H54 (cell line): ENCODE data around the gene BNC2.

Source experiments
- DNase-seq: peaks from one replicate; pipeline ENCODE4 v3.0.0; 2011; ENCODE audit warnings: low spot score, mixed read lengths; ENCODE audit not compliant: insufficient read length
- FAIRE-seq: peaks from 3 replicates; lab custom pipeline; 2011; peaks lifted over from hg19 to GRCh38; lab: Jason Lieb, UNC
- POLR2A ChIP-seq: IDR thresholded peaks from 2 replicates; pipeline ENCODE4 v1.6.1; 2011; ENCODE audit warnings: low read depth, mild to moderate bottlenecking, low read length

The BNC2 gene

DNA sequence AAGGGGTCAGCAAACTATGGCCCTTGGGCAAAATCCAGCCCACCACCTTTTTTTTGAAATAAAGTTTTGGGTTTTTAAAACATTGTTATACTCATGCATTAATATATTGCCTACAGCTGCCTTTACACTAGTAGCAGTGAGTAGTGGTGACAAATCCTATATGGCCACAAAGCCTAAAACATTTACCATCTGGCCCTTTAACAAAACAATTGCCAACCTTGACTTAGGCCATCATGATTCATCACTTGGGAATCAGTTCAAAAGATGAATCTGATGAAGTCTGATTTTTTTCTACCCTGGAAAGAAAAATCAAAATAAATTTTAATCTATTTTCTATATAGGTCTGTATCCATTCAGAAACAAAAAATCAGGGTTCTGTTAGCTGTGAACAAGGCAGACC lies 484.9 kb downstream of the BNC2 start:
- TF ChIP-seq POLR2A: no peak
- DNase-seq (no peak), FAIRE-seq (peak; percentile 97)

DNA sequence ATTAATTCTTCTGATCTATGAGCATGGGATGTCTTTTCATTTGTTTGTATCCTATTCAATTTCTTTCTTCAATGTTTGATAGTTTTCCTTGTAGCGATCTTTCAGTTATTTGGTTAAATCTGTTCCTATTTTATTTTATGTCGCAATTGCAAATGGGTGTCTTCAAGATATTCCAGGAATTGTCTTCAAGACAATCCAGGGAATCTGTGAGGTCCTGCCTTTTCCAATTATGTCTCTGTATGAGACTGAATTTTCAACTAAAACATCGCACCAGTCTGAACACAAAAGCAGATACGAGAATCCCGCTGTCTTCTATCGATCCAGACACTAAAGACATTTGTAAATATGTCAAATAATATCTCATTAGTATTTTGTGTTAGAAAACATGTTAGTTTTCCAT lies 485.5 kb downstream of the BNC2 start:
- no peak for FAIRE-seq
- TF ChIP-seq POLR2A: no peak
- DNase-seq: no peak

- TF ChIP-seq POLR2A: no peak
- FAIRE-seq: no peak
- no peak for DNase-seq
Measured at GRCh38 chr9:16377311-16377710, 493.2 kb downstream of the BNC2 start.

DNA sequence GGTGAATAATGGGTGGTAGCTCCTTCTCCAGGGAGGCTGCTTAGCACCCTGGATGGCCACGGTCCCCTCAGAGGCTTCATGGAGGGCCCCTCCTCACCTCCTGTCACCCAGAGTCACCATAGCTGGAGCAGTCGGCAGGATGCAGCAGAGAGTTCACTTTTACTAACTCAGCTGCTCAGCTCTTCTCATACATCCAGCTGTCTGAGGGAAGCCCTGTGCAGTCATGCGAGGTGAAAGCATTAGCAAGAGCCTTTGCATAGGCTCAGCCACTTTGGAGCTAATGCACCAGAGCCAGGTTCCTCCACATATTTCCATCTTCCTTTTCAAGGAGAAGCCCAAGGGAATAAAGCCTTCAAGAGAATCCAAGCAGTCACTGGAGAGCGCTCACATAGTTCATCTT lies 499.2 kb downstream of the BNC2 start:
- DNase-seq (no peak), FAIRE-seq (no peak)
- TF ChIP-seq POLR2A: no peak

DNA sequence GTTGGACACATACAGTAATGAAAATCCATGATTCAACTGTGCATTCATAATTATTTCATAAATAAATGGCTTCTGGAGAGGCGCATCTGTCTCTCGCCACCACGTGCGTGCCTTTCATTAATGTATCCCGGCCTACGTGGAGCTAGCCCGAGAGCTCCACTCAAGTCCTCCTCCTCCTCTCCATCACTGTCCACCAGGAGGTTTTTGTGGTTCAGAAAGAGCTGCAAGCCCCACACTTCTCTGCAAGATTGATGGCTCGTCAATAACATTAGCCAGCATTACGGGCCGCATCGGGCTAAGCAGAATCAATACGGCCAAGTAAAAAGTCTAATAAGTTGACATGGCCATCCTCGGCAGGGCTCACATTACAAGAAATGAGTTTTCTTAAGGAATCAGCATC lies 499.8 kb downstream of the BNC2 start:
- TF ChIP-seq POLR2A: no peak
- FAIRE-seq (no peak), DNase-seq (no peak)

DNA sequence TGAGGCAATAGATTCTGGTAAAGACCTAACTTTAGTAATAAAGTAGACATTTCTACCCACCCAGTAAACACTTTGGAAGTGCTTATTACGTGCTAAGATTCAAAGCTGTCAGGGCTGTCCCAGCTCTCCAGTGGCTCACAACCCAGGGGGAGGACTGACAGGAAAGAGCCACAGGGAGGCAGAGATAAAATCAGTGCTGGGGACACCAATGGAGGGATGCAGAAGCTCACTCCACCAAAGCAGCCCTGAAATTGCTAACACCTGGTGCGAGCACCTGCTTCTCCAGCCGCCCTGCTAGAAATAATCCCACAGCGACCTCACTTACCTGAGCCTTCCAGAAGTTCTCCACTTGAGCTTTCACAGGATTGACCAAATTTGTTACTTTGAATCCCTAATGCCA lies 501.0 kb downstream of the BNC2 start:
- no peak for TF ChIP-seq POLR2A
- DNase-seq: no peak
- no peak for FAIRE-seq

DNA sequence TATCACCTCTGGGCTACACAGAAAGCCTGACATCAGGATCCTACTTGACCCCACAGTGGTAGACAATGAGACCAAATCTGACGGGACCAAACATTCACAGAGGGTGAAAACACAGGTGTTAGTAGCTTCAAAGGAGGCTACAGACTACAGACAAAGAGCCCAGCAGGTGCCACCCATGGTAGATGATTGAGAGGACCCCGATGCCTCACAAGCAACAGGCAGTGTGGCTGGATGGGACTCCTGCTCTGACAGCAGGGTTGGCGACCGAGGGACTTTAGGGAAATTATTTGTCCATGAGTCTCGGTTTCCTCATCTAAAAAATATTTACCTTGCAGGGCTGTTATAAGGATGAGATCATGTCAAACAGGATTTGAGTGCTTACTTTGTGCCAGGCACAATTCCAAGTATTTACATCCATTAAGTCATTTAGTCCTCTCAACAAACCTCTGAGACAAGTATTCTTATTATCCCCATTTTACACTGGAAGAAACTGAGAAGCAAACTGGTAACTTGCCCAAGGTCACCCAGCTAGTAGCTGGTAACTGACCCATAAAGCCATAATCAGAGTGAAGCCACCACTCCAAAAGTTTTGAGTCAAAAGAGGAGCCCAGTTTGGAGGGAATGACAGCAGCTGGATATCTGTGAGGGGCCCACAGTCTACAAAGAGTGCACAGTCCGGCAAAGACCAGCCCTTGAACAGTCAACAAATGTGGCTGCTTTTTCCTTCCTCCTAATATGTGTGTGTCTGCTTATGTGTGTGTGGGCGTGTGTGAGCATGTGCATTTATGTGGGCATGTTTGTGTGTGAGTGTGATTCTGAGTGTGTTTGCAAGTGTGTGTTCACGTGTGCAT lies 502.0 kb downstream of the BNC2 start:
- peak; percentile 90 for FAIRE-seq
- no peak for TF ChIP-seq POLR2A
- peak; percentile 51 for DNase-seq

- FAIRE-seq (no peak), DNase-seq (peak; percentile 45)
- no peak for TF ChIP-seq POLR2A
Measured at GRCh38 chr9:16367605-16368231, 502.8 kb downstream of the BNC2 start.

- no peak for TF ChIP-seq POLR2A
- FAIRE-seq (no peak), DNase-seq (no peak)
Measured at GRCh38 chr9:16364347-16364746, 506.1 kb downstream of the BNC2 start.

- TF ChIP-seq POLR2A: no peak
- DNase-seq (no peak), FAIRE-seq (no peak)
Measured at GRCh38 chr9:16363916-16364315, 506.6 kb downstream of the BNC2 start.

DNA sequence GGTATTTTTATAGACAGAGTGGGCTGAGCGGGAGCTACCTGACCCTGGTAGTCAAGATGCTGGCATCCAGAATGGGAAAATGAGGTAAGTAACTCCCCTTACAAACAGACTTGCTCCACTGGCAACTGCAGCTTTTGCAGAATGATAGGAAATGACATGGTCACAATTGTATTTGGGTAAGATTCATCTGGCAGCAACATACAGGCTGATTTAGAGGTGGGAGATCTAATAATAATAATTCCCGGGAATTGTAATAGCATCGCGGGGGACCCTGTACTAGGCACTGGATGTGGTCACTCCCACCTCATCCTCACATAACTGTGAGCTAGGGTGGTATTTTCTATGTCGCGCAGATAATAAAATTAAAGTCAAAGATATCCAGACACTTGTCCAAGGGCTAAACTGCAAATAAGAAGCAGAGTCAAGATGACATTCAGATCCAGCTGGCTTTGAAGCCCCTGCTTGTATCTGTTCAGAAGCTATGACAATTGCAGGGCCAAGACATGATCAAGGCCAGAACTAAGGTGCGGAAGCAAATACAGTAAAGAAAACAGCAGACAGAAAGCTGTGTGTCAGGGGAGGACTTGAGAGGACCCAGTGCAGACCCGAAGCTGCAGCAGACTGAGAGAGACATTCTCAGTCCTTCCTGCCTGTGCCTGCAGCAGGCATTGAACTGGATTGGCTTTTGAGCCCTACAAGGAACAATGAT lies 507.2 kb downstream of the BNC2 start:
- DNase-seq (no peak), FAIRE-seq (no peak)
- no peak for TF ChIP-seq POLR2A

GRCh38 chr9:16361939-16362338 lies 508.5 kb downstream of the BNC2 start:
- TF ChIP-seq POLR2A: no peak
- no peak for DNase-seq
- no peak for FAIRE-seq

- TF ChIP-seq POLR2A: no peak
- DNase-seq (no peak), FAIRE-seq (no peak)
Measured at GRCh38 chr9:16361118-16361517, 509.4 kb downstream of the BNC2 start.

DNA sequence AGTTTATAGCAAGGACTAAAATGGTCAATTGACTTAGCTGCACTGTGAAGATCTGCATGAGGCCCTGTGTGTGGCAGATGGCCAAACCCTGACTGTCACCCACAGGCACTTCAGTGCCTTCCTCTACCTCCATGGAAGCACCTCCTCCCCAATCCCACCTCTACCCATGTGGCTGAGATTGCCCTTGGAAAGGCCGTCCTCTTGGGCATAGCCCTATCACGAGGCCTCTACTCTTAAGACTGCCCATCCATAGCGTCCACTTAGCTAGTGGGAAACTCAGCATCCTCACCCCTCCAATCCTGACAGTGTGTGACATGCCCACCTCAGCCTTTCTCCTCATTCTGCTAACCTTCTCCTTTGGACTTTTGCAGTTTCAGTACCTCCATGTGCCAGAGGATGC lies 510.2 kb downstream of the BNC2 start:
- DNase-seq (no peak), FAIRE-seq (no peak)
- TF ChIP-seq POLR2A: no peak
